NCI-H1417 treated with DMSO at 0.1 percent for 48 hours (cell line): ENCODE measurements around the gene NME3.
A peak's percentile ranks its signal among the peaks of the same experiment; 100 is the strongest.

Experiments
- DNase-seq: peaks from one replicate; lab custom pipeline; 2025; lab: John Stamatoyannopoulos, UW

Gene NME3

GRCh38 chr16:1793578-1794220 lies 22.4 kb upstream of the NME3 start, which contains the start of gene IGFALS:
IGFALS (minus strand) TSS chr16:1793705; CDS start chr16:1793652, 53 bp downstream.
- no peak for DNase-seq

- DNase-seq = no peak
These were observed 21.7 kb upstream of the NME3 start for GRCh38 chr16:1792836-1793577.

- DNase-seq = no peak
These were observed 20.8 kb upstream of the NME3 start for GRCh38 chr16:1791943-1792812.

GRCh38 chr16:1791256-1791942 lies 20.1 kb upstream of the NME3 start:
- DNase-seq = no peak

- DNase-seq = no peak
These were observed 19.4 kb upstream of the NME3 start for GRCh38 chr16:1790611-1791255.

GRCh38 chr16:1790261-1790610 lies 18.9 kb upstream of the NME3 start:
- no peak for DNase-seq

- no peak for DNase-seq
These were observed 18.3 kb upstream of the NME3 start for GRCh38 chr16:1789643-1790045.

GRCh38 chr16:1788708-1789100 lies 17.4 kb upstream of the NME3 start:
- DNase-seq = no peak

GRCh38 chr16:1788095-1788707 lies 16.9 kb upstream of the NME3 start:
- DNase-seq = no peak

GRCh38 chr16:1787322-1788094 lies 16.2 kb upstream of the NME3 start:
- no peak for DNase-seq

- DNase-seq = no peak
These were observed 15.6 kb upstream of the NME3 start for GRCh38 chr16:1787056-1787321.

GRCh38 chr16:1786242-1787055 lies 15.1 kb upstream of the NME3 start:
- no peak for DNase-seq

GRCh38 chr16:1785846-1786170 lies 14.5 kb upstream of the NME3 start:
- no peak for DNase-seq

GRCh38 chr16:1784977-1785845 lies 13.9 kb upstream of the NME3 start:
- no peak for DNase-seq

- peak; percentile 98 for DNase-seq
These were observed 11.3 kb upstream of the NME3 start, which contains the start of the genes NUBP2 and SPSB3 for GRCh38 chr16:1782408-1783264. NUBP2 (plus strand) TSS chr16:1782960; CDS start chr16:1783021, 61 bp downstream. SPSB3 (minus strand) TSS chr16:1782571; CDS start chr16:1781483, 1,088 bp downstream.

- no peak for DNase-seq
These were observed 10.5 kb upstream of the NME3 start for GRCh38 chr16:1781758-1782407.

- no peak for DNase-seq
These were observed 9.9 kb upstream of the NME3 start for GRCh38 chr16:1781254-1781653.
